NCI-H2171 treated with DMSO at 0.1 percent for 48 hours (cell line): ENCODE data around the gene RAD51B.
A peak's percentile ranks its signal among the peaks of the same experiment; 100 is the strongest.
"Not testable (repeated sequence)": the region's sequence is repeated elsewhere in the genome, so short reads cannot be mapped to it uniquely, and the experiment has no call there.

Experiments
- DNase-seq: peaks from one replicate; lab custom pipeline; 2025; lab: John Stamatoyannopoulos, UW

Gene RAD51B

GRCh38 chr14:67949771-67950170, 130.2 kb downstream of the RAD51B start:
- DNase-seq: no peak

- DNase-seq: no peak
Measured at GRCh38 chr14:67950386-67950785, 130.8 kb downstream of the RAD51B start.

- no peak for DNase-seq
Measured at GRCh38 chr14:67951529-67952135, 132.1 kb downstream of the RAD51B start.

DNA sequence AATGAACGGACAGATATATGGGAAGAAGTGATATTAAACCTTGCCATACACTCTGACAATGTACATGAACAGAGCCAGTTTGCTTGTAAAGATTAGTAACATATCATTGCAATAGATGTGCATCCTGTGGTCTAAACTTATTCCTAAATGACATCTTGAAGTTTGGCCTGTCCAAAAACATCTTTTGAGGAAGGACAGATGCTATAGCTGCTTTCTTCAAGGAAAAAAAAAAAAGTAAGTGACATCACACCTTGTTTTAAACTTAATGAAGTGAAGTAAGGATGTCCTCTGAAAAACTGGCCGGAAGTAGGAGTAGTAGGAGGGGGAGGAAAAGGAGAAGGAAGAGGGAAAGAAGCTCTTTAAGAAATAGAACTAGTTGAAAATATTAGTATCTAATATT, 132.8 kb downstream of the RAD51B start:
- no peak for DNase-seq

GRCh38 chr14:67952786-67953185, 133.2 kb downstream of the RAD51B start:
- DNase-seq: no peak

DNA sequence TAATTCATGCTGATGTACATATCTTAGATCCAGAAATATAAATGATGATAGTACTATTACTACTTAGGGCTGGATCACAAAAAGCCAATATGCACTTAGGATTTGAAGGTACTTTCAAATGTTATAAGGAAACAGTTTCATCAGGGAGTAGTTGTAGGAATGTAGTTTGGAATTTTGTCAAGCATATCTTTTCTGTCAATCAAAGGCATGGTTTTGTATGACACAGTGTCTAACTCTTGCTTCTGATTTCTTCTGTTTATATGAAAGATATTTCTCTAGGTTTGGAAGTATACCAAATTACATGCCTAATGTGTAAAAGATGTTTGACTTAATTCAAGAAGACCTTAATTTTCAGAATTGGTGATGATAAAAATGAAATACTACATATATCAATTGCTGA, 135.7 kb downstream of the RAD51B start:
- DNase-seq: no peak

GRCh38 chr14:67957946-67958345, 138.4 kb downstream of the RAD51B start:
- DNase-seq: no peak

DNA sequence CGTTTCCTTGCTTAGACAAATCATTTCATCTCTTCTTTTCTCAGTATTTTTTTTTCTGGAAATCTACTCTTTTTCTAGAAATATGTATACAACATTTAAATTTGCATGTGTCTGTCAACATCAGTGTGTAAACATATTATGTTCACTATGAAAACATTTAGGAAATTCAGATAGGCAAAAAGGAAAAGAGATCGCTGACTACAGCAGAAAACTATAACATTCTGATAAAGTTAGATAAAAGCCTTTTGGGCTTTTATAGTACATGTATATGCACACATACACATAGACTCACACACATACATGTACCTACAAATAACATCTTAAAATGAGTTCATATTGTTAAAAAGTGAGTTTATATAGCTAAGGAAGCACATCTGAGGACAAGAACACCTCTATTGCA, 142.1 kb downstream of the RAD51B start:
- DNase-seq: no peak

- no peak for DNase-seq
Measured at GRCh38 chr14:67962215-67962644, 142.7 kb downstream of the RAD51B start.

DNA sequence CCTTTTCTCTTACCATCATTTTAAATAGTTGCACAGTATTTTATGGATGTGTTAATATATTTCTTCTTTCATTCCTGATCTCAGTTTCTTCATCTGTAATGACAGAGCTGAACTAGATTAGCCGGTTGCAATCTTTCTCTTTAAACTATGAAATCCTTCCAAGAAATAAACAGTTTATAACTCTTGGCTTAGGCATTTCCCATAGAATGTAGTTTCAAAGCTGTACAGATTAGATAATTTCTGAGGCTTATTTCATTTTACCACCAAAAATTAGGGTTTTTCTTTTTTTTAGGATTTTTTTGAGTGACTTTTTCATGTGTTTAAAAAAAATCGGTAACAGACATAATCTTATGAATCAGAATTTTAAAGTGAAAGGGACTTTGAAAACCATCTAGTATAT, 144.0 kb downstream of the RAD51B start:
- DNase-seq: no peak

GRCh38 chr14:67963960-67964812, 144.6 kb downstream of the RAD51B start:
- no peak for DNase-seq

DNA sequence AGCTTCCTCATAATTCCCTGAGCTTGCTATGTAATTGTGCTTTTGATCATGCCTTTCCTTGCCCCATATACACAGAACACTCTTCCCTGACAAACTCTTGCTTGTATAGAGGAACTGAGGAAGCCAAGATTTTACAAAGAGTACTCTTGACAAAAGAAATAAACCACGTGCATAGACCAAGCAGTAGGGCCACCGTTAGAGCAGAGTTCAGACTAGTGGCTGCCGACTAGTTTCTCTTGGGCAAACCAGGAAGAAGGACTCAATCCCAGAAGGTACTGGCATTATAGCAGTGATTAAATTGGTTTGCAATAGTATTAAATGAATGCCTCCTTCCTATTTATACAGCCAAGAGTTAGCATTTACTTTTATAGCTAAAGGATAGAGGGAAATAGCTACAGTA, 146.1 kb downstream of the RAD51B start:
- DNase-seq: no peak

GRCh38 chr14:67967206-67967605, 147.6 kb downstream of the RAD51B start:
- DNase-seq: no peak

DNA sequence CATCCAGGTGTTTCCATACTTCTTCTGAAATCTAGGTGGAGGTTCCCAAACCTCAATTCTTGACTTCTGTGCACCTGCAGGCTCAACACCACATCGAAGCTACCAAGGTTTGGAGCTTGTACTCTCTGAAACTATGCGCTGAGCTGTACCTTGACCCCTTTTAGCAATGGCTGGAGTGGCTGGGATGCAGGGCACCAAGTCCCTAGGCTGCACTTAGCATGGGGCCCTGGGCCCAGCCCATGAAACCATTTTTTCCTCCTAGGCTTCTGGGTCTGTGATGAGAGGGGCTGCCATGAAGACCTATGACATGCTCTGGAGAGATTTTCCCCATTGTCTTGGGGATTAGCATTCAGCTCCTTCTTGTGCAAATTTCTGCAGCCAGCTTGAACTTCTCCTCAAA, 148.4 kb downstream of the RAD51B start:
- DNase-seq: not testable (repeated sequence)

DNA sequence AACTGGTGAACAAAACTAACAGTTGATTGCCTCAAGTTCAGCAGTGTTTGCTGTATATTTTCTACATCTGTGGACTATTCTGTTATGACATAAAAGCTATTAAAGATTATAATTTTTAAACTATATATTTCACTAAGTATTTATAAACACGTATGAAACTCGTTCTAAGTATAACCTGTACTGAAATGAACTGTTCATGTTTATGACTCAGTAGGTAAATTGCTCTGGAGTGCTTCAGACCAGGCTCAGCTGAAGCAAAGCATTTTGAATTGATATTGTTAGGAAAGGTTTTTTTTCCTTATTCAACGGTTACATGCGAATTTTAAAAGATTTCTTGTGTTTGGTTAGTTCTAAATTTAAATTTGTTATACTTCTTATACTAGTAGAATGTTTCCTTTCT, 151.3 kb downstream of the RAD51B start:
- no peak for DNase-seq

DNA sequence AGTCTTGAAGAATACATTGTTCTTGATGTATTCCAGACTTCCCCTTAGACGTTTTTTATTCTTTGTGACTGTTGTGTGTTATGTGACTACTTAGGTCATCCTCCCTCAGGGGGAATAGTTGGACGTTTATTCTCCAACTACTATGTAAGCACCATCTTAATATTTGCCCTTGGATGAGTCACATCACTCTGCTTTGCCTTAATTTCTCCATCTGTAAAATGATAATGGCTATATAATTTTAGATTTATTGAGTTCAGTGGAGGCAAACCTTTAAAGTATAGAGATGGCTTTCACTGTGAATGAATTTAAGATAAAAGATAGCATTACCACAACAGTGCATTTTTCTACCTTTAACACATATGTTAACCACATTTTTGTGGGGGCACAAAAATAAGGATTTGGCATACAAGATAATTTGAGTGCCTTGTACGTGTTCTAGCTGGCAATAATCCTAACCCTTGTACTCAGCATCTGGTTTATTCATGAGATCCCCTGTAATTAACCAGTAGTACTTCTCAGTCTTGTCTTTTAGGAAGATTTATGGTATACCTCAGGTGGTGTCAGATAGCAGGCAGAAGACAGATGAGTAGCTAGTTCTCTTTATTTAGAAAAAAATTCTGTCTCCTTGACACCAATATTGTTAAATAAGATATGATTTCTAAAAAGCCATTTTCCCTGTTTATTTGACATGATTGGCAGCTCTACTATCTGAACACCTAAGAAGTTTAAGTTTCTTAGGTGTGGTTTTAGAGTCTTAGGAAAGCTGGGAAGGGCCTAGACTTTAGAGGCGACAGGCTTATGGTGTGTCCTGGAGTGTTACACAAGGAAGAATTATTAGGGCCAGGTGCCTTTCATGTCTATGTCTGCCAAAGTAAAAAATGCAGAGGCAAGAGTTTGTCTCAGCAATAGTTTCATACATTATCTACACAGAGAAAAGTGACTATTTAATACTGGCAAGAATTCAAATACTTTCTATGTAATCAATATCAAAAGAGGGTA, 152.3 kb downstream of the RAD51B start:
- peak; percentile 91 for DNase-seq

DNA sequence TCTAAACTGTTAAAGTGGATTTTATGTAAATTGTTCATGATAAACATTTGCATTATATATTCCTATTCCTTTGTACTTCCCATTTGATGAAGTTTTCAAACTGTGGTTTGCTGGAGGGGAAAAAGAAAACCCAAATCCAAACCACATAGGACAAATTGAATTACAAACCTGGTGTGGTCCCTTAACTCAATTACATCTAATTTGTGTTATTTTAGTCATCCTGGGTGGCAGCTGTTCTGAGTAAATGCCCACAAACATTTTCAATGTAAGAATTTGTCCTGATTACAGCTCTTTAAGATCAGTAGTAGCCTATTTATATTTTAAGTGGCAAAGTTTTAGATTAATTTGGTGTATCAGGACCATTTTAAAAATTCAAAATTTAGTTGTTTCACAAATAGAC, 153.9 kb downstream of the RAD51B start:
- DNase-seq: no peak

GRCh38 chr14:67975470-67975869, 155.9 kb downstream of the RAD51B start:
- no peak for DNase-seq

DNA sequence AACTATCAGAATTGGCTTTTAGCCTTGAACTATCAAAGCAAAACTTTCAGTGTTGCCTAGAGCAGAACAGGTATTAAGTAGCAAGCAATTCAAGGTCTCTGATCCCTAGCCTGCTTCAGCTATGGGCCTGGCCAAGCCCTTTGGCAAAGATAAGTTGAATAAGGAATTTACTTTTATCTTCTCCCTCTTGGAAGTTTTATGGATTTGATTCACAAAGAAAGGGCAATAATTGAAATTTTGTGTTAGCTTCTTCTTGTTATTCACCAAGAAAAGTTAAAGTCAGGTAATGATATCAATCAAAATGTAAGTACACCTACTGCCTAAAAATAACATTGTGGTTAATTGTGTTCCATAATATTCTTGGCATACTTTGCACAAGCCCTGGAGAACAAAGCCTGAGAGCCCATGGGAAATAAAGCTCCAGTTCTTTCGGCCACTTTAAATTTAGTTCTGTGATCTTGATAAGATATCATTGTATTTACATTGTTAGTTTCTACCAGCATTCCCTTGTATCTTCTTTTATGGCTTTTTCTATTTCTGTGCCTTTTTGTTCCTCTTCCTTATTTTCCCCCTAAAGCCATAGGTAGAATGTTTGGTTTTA, 158.0 kb downstream of the RAD51B start:
- DNase-seq: no peak

GRCh38 chr14:67978749-67979148, 159.2 kb downstream of the RAD51B start:
- DNase-seq: no peak

DNA sequence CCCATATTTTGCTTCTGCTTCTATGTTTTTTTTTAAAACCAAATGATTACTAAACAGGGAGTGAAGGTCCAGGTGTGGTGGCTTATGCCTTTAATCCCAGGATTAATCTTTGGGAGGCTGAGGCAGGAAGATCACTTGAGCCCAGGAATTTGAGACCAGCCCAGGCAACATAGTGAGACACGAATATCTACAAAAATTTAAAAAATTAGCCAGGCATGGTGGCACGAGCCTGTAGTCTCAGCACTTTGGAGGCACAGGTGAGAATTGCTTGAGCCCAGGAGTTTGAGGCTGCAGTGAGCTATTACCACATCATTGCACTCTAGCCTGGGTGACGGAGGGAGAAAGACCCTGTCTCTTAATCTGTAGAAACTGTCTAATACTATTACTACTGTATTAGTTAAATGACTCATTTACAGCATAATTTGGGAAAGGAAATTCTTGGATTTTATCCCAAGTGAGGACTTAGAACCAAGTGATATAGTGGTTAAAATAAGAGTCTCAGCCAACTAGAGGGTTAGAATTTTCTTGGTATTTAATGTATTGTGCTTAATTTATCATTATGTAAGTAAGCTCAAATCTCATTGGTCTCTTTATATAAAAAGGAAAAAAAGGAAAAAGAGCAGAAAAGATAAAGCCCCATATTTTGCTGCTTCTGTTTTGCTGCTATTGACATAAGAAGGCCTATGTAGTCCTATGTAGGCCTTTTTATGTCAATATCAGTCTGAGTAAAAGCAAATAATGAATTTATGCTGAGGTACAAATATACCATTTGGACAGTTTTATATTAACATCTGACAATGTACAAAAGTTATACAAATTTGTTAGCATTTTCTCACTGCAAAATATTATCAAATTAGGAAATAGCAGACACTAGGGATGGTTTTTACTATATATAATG, 163.4 kb downstream of the RAD51B start:
- DNase-seq: no peak
